SK-N-SH (cell line): ENCODE results near the gene VPS51.

Experiments used
- CHD2 ChIP-seq: fragments of 150-350 bp; IDR thresholded peaks from 2 replicates; pipeline ENCODE4 v1.6.1; 2018; ENCODE audit warnings: low read length; ENCODE audit not compliant: partially characterized antibody
- EP300 ChIP-seq, 2 experiments: IDR thresholded peaks; 2 replicates each; pipeline versions ENCODE4 v1.4.0 to v1.6.1; 2012; ENCODE audit warnings: borderline replicate concordance in 1 of 2, low read depth in 1 of 2, low read length in 1 of 2
- EZH2phosphoT487 ChIP-seq: fragments of 200-600 bp; sonication (generic); IDR thresholded peaks from 2 replicates; pipeline ENCODE4 v1.6.1; 2017; ENCODE audit warnings: low read depth, mixed run types, mild to moderate bottlenecking, antibody characterized with exemption, moderate library complexity, borderline replicate concordance
- FOXM1 ChIP-seq: IDR thresholded peaks from 2 replicates; pipeline ENCODE4 v1.4.0; 2012; ENCODE audit warnings: low read depth, mild to moderate bottlenecking
- JUND ChIP-seq: IDR thresholded peaks from 2 replicates; pipeline ENCODE4 v1.4.0; 2012
- POLR2AphosphoS5 ChIP-seq: IDR thresholded peaks from 2 replicates; pipeline ENCODE4 v1.6.1; 2012; ENCODE audit warnings: low read depth, low read length
- RAD21 ChIP-seq: IDR thresholded peaks from 2 replicates; pipeline ENCODE4 v1.6.1; 2012; ENCODE audit warnings: mild to moderate bottlenecking, low read length
- RFX5 ChIP-seq: IDR thresholded peaks from 2 replicates; pipeline ENCODE4 v1.6.1; 2012; ENCODE audit warnings: mild to moderate bottlenecking, improper control_type of control experiment, low read length
- TAF1 ChIP-seq: IDR thresholded peaks from 2 replicates; pipeline ENCODE4 v1.6.1; 2012; ENCODE audit warnings: low read depth, mild to moderate bottlenecking, low read length, moderate library complexity, borderline replicate concordance
- TF ChIP-seq, protein P1 (sequence below): IDR thresholded peaks from 2 replicates; pipeline ENCODE4 v1.4.0; 2012; ENCODE audit warnings: low read depth
- TF ChIP-seq, protein P2 (sequence below): fragments of 200-600 bp; sonication (generic); IDR thresholded peaks from 2 replicates; pipeline ENCODE4 v1.6.1; 2017; ENCODE audit warnings: antibody characterized with exemption, mild to moderate bottlenecking, moderate library complexity
- TF ChIP-seq, protein P3 (sequence below): IDR thresholded peaks from 2 replicates; pipeline ENCODE4 v1.4.0; 2012; ENCODE audit warnings: low read depth, borderline replicate concordance
- TF ChIP-seq, protein P4 (sequence below): fragments of 150-350 bp; IDR thresholded peaks from 2 replicates; pipeline ENCODE4 v1.6.1; 2016; ENCODE audit warnings: mild to moderate bottlenecking, low read depth, low read length
- TF ChIP-seq, protein P5 (sequence below): IDR thresholded peaks from 2 replicates; pipeline ENCODE4 v1.4.0; 2012; ENCODE audit warnings: low read depth, borderline replicate concordance

DNA sequence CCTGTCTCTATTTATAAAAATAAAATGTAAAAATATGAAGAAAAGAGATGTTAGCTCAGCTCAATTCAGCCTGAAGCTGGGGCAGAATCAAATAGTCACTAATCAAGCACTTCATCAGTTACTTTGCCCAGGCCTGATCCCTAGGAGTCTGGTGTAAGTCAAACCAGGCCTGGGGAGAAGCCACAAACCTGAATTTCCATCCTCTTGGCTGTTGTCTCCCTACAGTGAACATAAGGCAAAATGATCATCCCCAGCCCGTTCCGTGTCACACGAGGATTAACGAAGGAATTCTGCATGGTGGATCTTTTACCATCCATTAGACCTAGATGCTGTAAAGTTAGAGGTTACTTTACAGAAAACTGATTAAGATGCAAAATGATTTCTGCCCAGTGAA, 31.2 kb upstream of the VPS51 start:
- TF ChIP-seq, protein P1, sequence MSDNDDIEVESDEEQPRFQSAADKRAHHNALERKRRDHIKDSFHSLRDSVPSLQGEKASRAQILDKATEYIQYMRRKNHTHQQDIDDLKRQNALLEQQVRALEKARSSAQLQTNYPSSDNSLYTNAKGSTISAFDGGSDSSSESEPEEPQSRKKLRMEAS = no peak
- TF ChIP-seq RAD21 = no peak
- TF ChIP-seq TAF1 = no peak
- TF ChIP-seq, protein P2, sequence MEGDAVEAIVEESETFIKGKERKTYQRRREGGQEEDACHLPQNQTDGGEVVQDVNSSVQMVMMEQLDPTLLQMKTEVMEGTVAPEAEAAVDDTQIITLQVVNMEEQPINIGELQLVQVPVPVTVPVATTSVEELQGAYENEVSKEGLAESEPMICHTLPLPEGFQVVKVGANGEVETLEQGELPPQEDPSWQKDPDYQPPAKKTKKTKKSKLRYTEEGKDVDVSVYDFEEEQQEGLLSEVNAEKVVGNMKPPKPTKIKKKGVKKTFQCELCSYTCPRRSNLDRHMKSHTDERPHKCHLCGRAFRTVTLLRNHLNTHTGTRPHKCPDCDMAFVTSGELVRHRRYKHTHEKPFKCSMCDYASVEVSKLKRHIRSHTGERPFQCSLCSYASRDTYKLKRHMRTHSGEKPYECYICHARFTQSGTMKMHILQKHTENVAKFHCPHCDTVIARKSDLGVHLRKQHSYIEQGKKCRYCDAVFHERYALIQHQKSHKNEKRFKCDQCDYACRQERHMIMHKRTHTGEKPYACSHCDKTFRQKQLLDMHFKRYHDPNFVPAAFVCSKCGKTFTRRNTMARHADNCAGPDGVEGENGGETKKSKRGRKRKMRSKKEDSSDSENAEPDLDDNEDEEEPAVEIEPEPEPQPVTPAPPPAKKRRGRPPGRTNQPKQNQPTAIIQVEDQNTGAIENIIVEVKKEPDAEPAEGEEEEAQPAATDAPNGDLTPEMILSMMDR = no peak
- TF ChIP-seq, protein P3, sequence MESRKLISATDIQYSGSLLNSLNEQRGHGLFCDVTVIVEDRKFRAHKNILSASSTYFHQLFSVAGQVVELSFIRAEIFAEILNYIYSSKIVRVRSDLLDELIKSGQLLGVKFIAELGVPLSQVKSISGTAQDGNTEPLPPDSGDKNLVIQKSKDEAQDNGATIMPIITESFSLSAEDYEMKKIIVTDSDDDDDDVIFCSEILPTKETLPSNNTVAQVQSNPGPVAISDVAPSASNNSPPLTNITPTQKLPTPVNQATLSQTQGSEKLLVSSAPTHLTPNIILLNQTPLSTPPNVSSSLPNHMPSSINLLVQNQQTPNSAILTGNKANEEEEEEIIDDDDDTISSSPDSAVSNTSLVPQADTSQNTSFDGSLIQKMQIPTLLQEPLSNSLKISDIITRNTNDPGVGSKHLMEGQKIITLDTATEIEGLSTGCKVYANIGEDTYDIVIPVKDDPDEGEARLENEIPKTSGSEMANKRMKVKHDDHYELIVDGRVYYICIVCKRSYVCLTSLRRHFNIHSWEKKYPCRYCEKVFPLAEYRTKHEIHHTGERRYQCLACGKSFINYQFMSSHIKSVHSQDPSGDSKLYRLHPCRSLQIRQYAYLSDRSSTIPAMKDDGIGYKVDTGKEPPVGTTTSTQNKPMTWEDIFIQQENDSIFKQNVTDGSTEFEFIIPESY = no peak
- no peak for TF ChIP-seq EZH2phosphoT487
- no peak for TF ChIP-seq RFX5
- TF ChIP-seq FOXM1 = no peak
- TF ChIP-seq POLR2AphosphoS5 = no peak
- TF ChIP-seq JUND = no peak
- TF ChIP-seq, protein P4, sequence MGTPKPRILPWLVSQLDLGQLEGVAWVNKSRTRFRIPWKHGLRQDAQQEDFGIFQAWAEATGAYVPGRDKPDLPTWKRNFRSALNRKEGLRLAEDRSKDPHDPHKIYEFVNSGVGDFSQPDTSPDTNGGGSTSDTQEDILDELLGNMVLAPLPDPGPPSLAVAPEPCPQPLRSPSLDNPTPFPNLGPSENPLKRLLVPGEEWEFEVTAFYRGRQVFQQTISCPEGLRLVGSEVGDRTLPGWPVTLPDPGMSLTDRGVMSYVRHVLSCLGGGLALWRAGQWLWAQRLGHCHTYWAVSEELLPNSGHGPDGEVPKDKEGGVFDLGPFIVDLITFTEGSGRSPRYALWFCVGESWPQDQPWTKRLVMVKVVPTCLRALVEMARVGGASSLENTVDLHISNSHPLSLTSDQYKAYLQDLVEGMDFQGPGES = no peak
- TF ChIP-seq, protein P5, sequence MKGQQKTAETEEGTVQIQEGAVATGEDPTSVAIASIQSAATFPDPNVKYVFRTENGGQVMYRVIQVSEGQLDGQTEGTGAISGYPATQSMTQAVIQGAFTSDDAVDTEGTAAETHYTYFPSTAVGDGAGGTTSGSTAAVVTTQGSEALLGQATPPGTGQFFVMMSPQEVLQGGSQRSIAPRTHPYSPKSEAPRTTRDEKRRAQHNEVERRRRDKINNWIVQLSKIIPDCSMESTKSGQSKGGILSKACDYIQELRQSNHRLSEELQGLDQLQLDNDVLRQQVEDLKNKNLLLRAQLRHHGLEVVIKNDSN = no peak
- no peak for TF ChIP-seq EP300 (IDR thresholded peaks at IDR 0.05; ENCODE audit: borderline replicate concordance in 1 of 2, low read depth in 1 of 2, low read length in 1 of 2)
- TF ChIP-seq CHD2 = no peak
